ENCODE data around the gene ZNF133.

The ZNF133 gene

GRCh38 chr20:18359854-18360253 lies 71.5 kb downstream of the ZNF133 start:
- ChIA-PET CTCF (no interaction called here), POLR2A (no interaction called here)
- H3K27ac ChIP-seq (ENCODE audit: extremely low read depth, low read depth, low read length) = no peak overlapping the region
- H3K4me1 ChIP-seq (ENCODE audit: control insufficient read depth, insufficient read depth, low read length) = no peaks in the 10 kb centered on the region
- no peaks in the 10 kb centered on the region for H3K9me3 ChIP-seq (ENCODE audit: control insufficient read depth, insufficient read depth, low read depth, low read length)
- H3K36me3 ChIP-seq (ENCODE audit: control insufficient read depth in 2 of 2, insufficient read depth in 1 of 2, low read length in 2 of 2) = no peaks in the 10 kb centered on the region
- H3K4me3 ChIP-seq (ENCODE audit: low read depth, low read length) = no peak overlapping the region
- no peak for TF ChIP-seq PRDM6 (tag by site-specific recombination; IDR thresholded peaks at IDR 0.05)
- no peak for TF ChIP-seq PRDM1 (tag by site-specific recombination; IDR thresholded peaks at IDR 0.05)
- TF ChIP-seq ZNF580 (tag by site-specific recombination; IDR thresholded peaks at IDR 0.05) = no peak
- TF ChIP-seq ZNF518A (tag by site-specific recombination; conservative IDR thresholded peaks at IDR 0.05; ENCODE audit: low read depth) = no peak
- no peak for TF ChIP-seq MEIS1 (CRISPR knock-in tag; IDR thresholded peaks at IDR 0.05; ENCODE audit: borderline replicate concordance)
- no peak for TF ChIP-seq ZNF223 (tag by site-specific recombination; IDR thresholded peaks at IDR 0.05)

GRCh38 chr20:18360635-18361034 lies 72.3 kb downstream of the ZNF133 start:
- TF ChIP-seq ZNF629 (tag by site-specific recombination; IDR thresholded peaks at IDR 0.05) (no peak), REPIN1 (tag by site-specific recombination; IDR thresholded peaks at IDR 0.05; ENCODE audit: low read depth) (no peak), SALL2 (tag by site-specific recombination; IDR thresholded peaks at IDR 0.05; ENCODE audit: borderline replicate concordance) (no peak), ZNF24 (tag by site-specific recombination; IDR thresholded peaks at IDR 0.05) (no peak), ZNF433 (tag by site-specific recombination; IDR thresholded peaks at IDR 0.05; ENCODE audit: low read depth) (no peak), ZNF529 (tag by site-specific recombination; IDR thresholded peaks at IDR 0.05; ENCODE audit: insufficient replicate concordance) (no peak), BCL11B (tag by site-specific recombination; IDR thresholded peaks at IDR 0.05; ENCODE audit: low read depth) (no peak), ZNF561 (tag by site-specific recombination; IDR thresholded peaks at IDR 0.05; ENCODE audit: borderline replicate concordance) (no peak), ZNF76 (tag by site-specific recombination; IDR thresholded peaks at IDR 0.05; ENCODE audit: borderline replicate concordance, low read depth) (no peak), ZNF214 (tag by site-specific recombination; IDR thresholded peaks at IDR 0.05; ENCODE audit: borderline replicate concordance) (no peak), YY2 (tag by site-specific recombination; IDR thresholded peaks at IDR 0.05) (no peak), ZNF398 (tag by site-specific recombination; IDR thresholded peaks at IDR 0.05) (no peak), ZNF530 (tag by site-specific recombination; IDR thresholded peaks at IDR 0.05; ENCODE audit: low read depth) (no peak), ZNF184 (tag by site-specific recombination; IDR thresholded peaks at IDR 0.05) (no peak), ZFP3 (tag by site-specific recombination; IDR thresholded peaks at IDR 0.05; ENCODE audit: low read depth) (no peak), SP7 (tag by site-specific recombination; IDR thresholded peaks at IDR 0.05) (no peak), ZNF155 (tag by site-specific recombination; IDR thresholded peaks at IDR 0.05) (no peak), ZNF223 (tag by site-specific recombination; IDR thresholded peaks at IDR 0.05) (no peak), ZBTB48 (tag by site-specific recombination; IDR thresholded peaks at IDR 0.05) (no peak)
- POLR2A ChIA-PET = no interaction called here
- Histone ChIP-seq H3K36me3 (ENCODE audit: control insufficient read depth in 2 of 2, insufficient read depth in 1 of 2, low read length in 2 of 2) (no peaks in the 10 kb centered on the region), H3K4me3 (ENCODE audit: low read depth, low read length) (no peak overlapping the region), H3K4me1 (ENCODE audit: control insufficient read depth, insufficient read depth, low read length) (no peaks in the 10 kb centered on the region), H3K9me3 (ENCODE audit: control insufficient read depth, insufficient read depth, low read depth, low read length) (no peaks in the 10 kb centered on the region), H3K27ac (ENCODE audit: extremely low read depth, low read depth, low read length) (no peak overlapping the region)
- CTCF ChIA-PET = no interaction called here

Measured in HEK293 (cell line).